Measurements from ENCODE around the gene PCNX2.

GRCh38 chr1:233316473-233316872, 20.9 kb upstream of the PCNX2 start:
- TF ChIP-seq POLR2A (IDR thresholded peaks at IDR 0.05) (no peak), CTCF (IDR thresholded peaks at IDR 0.05) (no peak)

All from prostate gland (tissue), 2 donors.